Measurements from ENCODE around the gene GON4L.
"Not testable (repeated sequence)": the region's sequence is repeated elsewhere in the genome, so short reads cannot be mapped to it uniquely, and the experiment has no call there.

The GON4L gene

DNA sequence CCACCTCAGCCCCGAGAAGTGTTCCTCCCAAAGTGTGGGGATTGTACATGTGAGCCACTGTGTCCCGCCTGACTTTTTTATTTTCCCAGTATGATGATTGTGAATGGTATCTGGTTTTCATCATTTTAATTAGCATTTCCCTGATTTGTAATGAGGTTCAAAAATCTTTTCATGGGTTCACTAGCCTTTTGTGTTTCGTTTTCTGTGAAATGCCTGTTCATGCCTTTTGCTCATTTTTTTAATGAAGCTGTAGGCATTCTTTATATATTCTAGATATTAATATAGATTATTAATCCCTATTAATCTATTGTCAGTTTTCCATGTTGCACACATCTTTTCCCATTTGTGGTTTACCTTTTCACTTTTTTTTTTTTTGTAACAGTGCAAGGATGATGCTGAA is 147.6 kb downstream of the GON4L start:
- Histone ChIP-seq H3K36me3 (ENCODE audit: control insufficient read depth, low read length) (peaks cover 25% of the 10 kb centered on the region), H3K79me2 (ENCODE audit: control insufficient read depth, low read length) (peaks cover 64% of the 10 kb centered on the region), H3K27ac (ENCODE audit: low read depth, low read length) (no peak overlapping the region), H3F3A (ENCODE audit: control insufficient read depth, insufficient read depth) (peaks cover 6% of the 10 kb centered on the region), H3K4me3 (ENCODE audit: low read length) (no peak overlapping the region), H3K27me3 (ENCODE audit: control insufficient read depth, low read length) (no peaks in the 10 kb centered on the region), H3K4me2 (ENCODE audit: low read length) (no peak overlapping the region), H4K20me1 (ENCODE audit: control insufficient read depth, insufficient read depth, low read depth, low read length) (no peaks in the 10 kb centered on the region), H3K9me3 (ENCODE audit: control insufficient read depth, insufficient read depth, low read length) (no peaks in the 10 kb centered on the region), H3K4me1 (ENCODE audit: control insufficient read depth, low read length) (no peaks in the 10 kb centered on the region), H3K9me2 (replicated peaks; ENCODE audit: control insufficient read depth, low read length) (no peaks in the 10 kb centered on the region)
- TF ChIP-seq CTCF (IDR thresholded peaks at IDR 0.05; ENCODE audit: low read depth, low read length, poor library complexity, severe bottlenecking) (no peak), EZH2phosphoT487 (IDR thresholded peaks at IDR 0.05; ENCODE audit: borderline replicate concordance, low read length) (no peak)

- H3K9me3 ChIP-seq (ENCODE audit: control insufficient read depth, insufficient read depth, low read length), result no peaks in the 10 kb centered on the region
- H3K36me3 ChIP-seq (ENCODE audit: control insufficient read depth, low read length), result peaks cover 4% of the 10 kb centered on the region
- no peaks in the 10 kb centered on the region for H3K9me2 ChIP-seq (replicated peaks; ENCODE audit: control insufficient read depth, low read length)
- peaks cover 6% of the 10 kb centered on the region for H3F3A ChIP-seq (ENCODE audit: control insufficient read depth, insufficient read depth)
- H3K27me3 ChIP-seq (ENCODE audit: control insufficient read depth, low read length), result no peaks in the 10 kb centered on the region
- no peak overlapping the region for H3K4me2 ChIP-seq (ENCODE audit: low read length)
- H3K27ac ChIP-seq (ENCODE audit: low read depth, low read length), result no peak overlapping the region
- TF ChIP-seq CTCF (IDR thresholded peaks at IDR 0.05; ENCODE audit: low read depth, low read length, poor library complexity, severe bottlenecking) (no peak), EZH2phosphoT487 (IDR thresholded peaks at IDR 0.05; ENCODE audit: borderline replicate concordance, low read length) (no peak)
- no peak overlapping the region for H3K4me3 ChIP-seq (ENCODE audit: low read length)
- H4K20me1 ChIP-seq (ENCODE audit: control insufficient read depth, insufficient read depth, low read depth, low read length), result no peaks in the 10 kb centered on the region
- peaks cover 74% of the 10 kb centered on the region for H3K79me2 ChIP-seq (ENCODE audit: control insufficient read depth, low read length)
- H3K4me1 ChIP-seq (ENCODE audit: control insufficient read depth, low read length), result no peaks in the 10 kb centered on the region
These were observed 150.9 kb downstream of the GON4L start for GRCh38 chr1:155706139-155706538.

DNA sequence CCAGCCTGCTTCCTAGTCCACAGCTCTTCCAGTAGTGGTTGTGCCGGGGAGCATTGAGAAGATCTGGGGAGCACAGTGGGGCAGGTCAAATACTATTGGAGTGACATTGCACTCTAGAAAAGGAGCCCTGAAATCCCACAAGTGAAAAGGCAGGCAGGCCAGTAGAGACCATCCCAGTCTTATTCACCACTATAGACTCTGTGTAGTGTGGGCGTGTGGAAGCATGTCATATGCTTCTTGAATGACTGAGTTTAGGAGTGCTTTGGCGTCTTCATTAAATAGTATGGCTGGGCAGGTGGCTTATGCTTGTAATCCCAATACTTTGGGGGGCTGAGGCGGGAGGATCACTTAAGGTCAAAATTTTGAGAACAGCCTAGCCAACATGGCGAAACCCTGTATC is 152.6 kb downstream of the GON4L start:
- H3K4me1 ChIP-seq (ENCODE audit: control insufficient read depth, low read length); H3K27ac ChIP-seq (ENCODE audit: low read depth, low read length); H3K4me2 ChIP-seq (ENCODE audit: low read length); H3K9me3 ChIP-seq (ENCODE audit: control insufficient read depth, insufficient read depth, low read length); H4K20me1 ChIP-seq (ENCODE audit: control insufficient read depth, insufficient read depth, low read depth, low read length); H3K27me3 ChIP-seq (ENCODE audit: control insufficient read depth, low read length); H3K36me3 ChIP-seq (ENCODE audit: control insufficient read depth, low read length); H3K4me3 ChIP-seq (ENCODE audit: low read length); H3K9me2 ChIP-seq (replicated peaks; ENCODE audit: control insufficient read depth, low read length); H3F3A ChIP-seq (ENCODE audit: control insufficient read depth, insufficient read depth): not testable (repeated sequence)
- peaks cover 82% of the 10 kb centered on the region for H3K79me2 ChIP-seq (ENCODE audit: control insufficient read depth, low read length)

DNA sequence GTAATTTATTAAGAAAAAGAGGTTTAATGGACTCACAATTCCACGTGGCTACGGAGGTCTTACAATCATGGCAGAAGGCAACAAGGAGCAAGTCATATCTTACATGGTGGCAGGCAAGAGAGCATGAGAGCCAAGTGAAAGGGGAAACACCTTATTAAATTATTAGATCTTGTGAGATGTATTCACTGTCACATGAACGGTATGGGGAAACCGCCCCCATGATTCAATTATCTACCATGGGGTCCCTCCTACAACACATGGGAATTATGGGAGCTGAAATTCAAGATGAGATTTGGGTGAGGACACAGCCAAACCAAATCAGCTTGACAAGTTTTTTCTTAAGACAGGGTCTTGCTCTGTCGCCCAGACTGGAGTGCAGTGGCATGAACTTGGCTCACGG is 153.8 kb downstream of the GON4L start:
- peaks cover 6% of the 10 kb centered on the region for H3F3A ChIP-seq (ENCODE audit: control insufficient read depth, insufficient read depth)
- TF ChIP-seq EZH2phosphoT487 (IDR thresholded peaks at IDR 0.05; ENCODE audit: borderline replicate concordance, low read length) (no peak), CTCF (IDR thresholded peaks at IDR 0.05; ENCODE audit: low read depth, low read length, poor library complexity, severe bottlenecking) (no peak)
- H3K4me1 ChIP-seq (ENCODE audit: control insufficient read depth, low read length), result no peaks in the 10 kb centered on the region
- H3K4me2 ChIP-seq (ENCODE audit: low read length), result no peak overlapping the region
- no peaks in the 10 kb centered on the region for H4K20me1 ChIP-seq (ENCODE audit: control insufficient read depth, insufficient read depth, low read depth, low read length)
- H3K4me3 ChIP-seq (ENCODE audit: low read length), result no peak overlapping the region
- H3K27me3 ChIP-seq (ENCODE audit: control insufficient read depth, low read length), result no peaks in the 10 kb centered on the region
- no peak overlapping the region for H3K27ac ChIP-seq (ENCODE audit: low read depth, low read length)
- 0 out of 2 replicates have a peak, but pooled peaks cover 3% of the 10 kb centered on the region for H3K36me3 ChIP-seq (ENCODE audit: control insufficient read depth, low read length)
- peaks cover 82% of the 10 kb centered on the region for H3K79me2 ChIP-seq (ENCODE audit: control insufficient read depth, low read length)
- H3K9me3 ChIP-seq (ENCODE audit: control insufficient read depth, insufficient read depth, low read length), result no peaks in the 10 kb centered on the region
- H3K9me2 ChIP-seq (replicated peaks; ENCODE audit: control insufficient read depth, low read length), result no peaks in the 10 kb centered on the region

DNA sequence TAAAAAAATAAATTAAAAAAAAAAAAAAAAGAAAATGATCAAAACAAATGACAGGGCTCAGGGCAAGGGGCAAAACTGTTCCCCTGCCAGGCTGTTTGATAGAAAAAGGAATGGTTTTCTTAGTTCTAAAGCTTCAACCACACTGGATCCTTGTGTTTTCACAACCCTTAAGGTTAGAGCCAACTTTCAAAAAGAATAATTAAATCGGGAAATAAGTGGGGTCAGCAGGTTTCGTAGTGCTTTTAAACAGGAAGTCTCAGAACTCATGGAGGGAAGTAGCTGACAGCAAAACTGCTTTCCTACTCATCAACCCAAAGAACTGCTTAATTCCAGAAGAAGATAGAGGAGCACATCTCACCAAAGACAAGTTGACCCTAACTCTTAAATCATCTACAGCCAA is 155.3 kb downstream of the GON4L start:
- H4K20me1 ChIP-seq (ENCODE audit: control insufficient read depth, insufficient read depth, low read depth, low read length); H3K27ac ChIP-seq (ENCODE audit: low read depth, low read length); H3K4me2 ChIP-seq (ENCODE audit: low read length); H3K36me3 ChIP-seq (ENCODE audit: control insufficient read depth, low read length); H3K4me3 ChIP-seq (ENCODE audit: low read length); H3F3A ChIP-seq (ENCODE audit: control insufficient read depth, insufficient read depth); H3K9me2 ChIP-seq (replicated peaks; ENCODE audit: control insufficient read depth, low read length); H3K9me3 ChIP-seq (ENCODE audit: control insufficient read depth, insufficient read depth, low read length); H3K4me1 ChIP-seq (ENCODE audit: control insufficient read depth, low read length); H3K27me3 ChIP-seq (ENCODE audit: control insufficient read depth, low read length): not testable (repeated sequence)
- peaks cover 83% of the 10 kb centered on the region for H3K79me2 ChIP-seq (ENCODE audit: control insufficient read depth, low read length)
